ENCODE results near the gene NCR3LG1. TPM values are rescaled to one million over a fixed set of nuclear protein-coding genes. Genes with fewer than 3 reads are reported as not detected.

NCR3LG1 gene
- total RNA-seq, 1 donor = 26.4 TPM

GRCh38 chr11:17408641-17409040 lies 57.0 kb downstream of the NCR3LG1 start:
- DNase-seq (ENCODE audit: insufficient read length, low spot score, missing footprints) = no peak
- Histone ChIP-seq H3K79me2 (ENCODE audit: insufficient read depth, low read length) (no peaks in the 10 kb centered on the region), H3K27me3 (ENCODE audit: insufficient read depth, low read length) (peaks cover 13% of the 10 kb centered on the region), H4K20me1 (ENCODE audit: insufficient read depth, low read length) (no peaks in the 10 kb centered on the region), H3K4me3 (ENCODE audit: insufficient read depth, low read length) (no peak overlapping the region), H3K4me1 (ENCODE audit: insufficient read depth, low read length) (peaks cover 9% of the 10 kb centered on the region), H3K9me3 (ENCODE audit: low read depth, low read length) (no peaks in the 10 kb centered on the region), H3K4me2 (ENCODE audit: insufficient read depth, low read length) (no peak overlapping the region), H3K36me3 (ENCODE audit: insufficient read depth, low read length) (no peaks in the 10 kb centered on the region), H3K27ac (ENCODE audit: low read depth, low read length) (no peak overlapping the region), H2AFZ (ENCODE audit: low read length) (no peak overlapping the region)
- TF ChIP-seq CTCF (IDR thresholded peaks at IDR 0.05; ENCODE audit: extremely low read depth, low read depth, low read length) = no peak

GRCh38 chr11:17410606-17411379 lies 59.2 kb downstream of the NCR3LG1 start:
- no peak overlapping the region for H3K4me3 ChIP-seq (ENCODE audit: insufficient read depth, low read length)
- no peak overlapping the region for H2AFZ ChIP-seq (ENCODE audit: low read length)
- peak; percentile 79 for DNase-seq (ENCODE audit: insufficient read length, low spot score, missing footprints)
- no peak for TF ChIP-seq CTCF (IDR thresholded peaks at IDR 0.05; ENCODE audit: extremely low read depth, low read depth, low read length)
- H3K4me1 ChIP-seq (ENCODE audit: insufficient read depth, low read length) = peaks cover 4% of the 10 kb centered on the region
- no peaks in the 10 kb centered on the region for H3K9me3 ChIP-seq (ENCODE audit: low read depth, low read length)
- no peaks in the 10 kb centered on the region for H4K20me1 ChIP-seq (ENCODE audit: insufficient read depth, low read length)
- no peak overlapping the region for H3K4me2 ChIP-seq (ENCODE audit: insufficient read depth, low read length)
- no peaks in the 10 kb centered on the region for H3K36me3 ChIP-seq (ENCODE audit: insufficient read depth, low read length)
- no peak overlapping the region for H3K27ac ChIP-seq (ENCODE audit: low read depth, low read length)
- no peaks in the 10 kb centered on the region for H3K79me2 ChIP-seq (ENCODE audit: insufficient read depth, low read length)
- H3K27me3 ChIP-seq (ENCODE audit: insufficient read depth, low read length) = peaks cover 13% of the 10 kb centered on the region

GRCh38 chr11:17411418-17411817 lies 59.8 kb downstream of the NCR3LG1 start:
- Histone ChIP-seq H3K27me3 (ENCODE audit: insufficient read depth, low read length) (peaks cover 17% of the 10 kb centered on the region), H3K36me3 (ENCODE audit: insufficient read depth, low read length) (no peaks in the 10 kb centered on the region), H3K4me2 (ENCODE audit: insufficient read depth, low read length) (no peak overlapping the region), H3K79me2 (ENCODE audit: insufficient read depth, low read length) (no peaks in the 10 kb centered on the region), H3K4me1 (ENCODE audit: insufficient read depth, low read length) (no peaks in the 10 kb centered on the region), H4K20me1 (ENCODE audit: insufficient read depth, low read length) (no peaks in the 10 kb centered on the region), H3K4me3 (ENCODE audit: insufficient read depth, low read length) (no peak overlapping the region), H3K27ac (ENCODE audit: low read depth, low read length) (no peak overlapping the region), H3K9me3 (ENCODE audit: low read depth, low read length) (no peaks in the 10 kb centered on the region), H2AFZ (ENCODE audit: low read length) (no peak overlapping the region)
- TF ChIP-seq CTCF (IDR thresholded peaks at IDR 0.05; ENCODE audit: extremely low read depth, low read depth, low read length) = no peak
- no peak for DNase-seq (ENCODE audit: insufficient read length, low spot score, missing footprints)

GRCh38 chr11:17412488-17413180 lies 61.0 kb downstream of the NCR3LG1 start:
- peaks cover 20% of the 10 kb centered on the region for H3K27me3 ChIP-seq (ENCODE audit: insufficient read depth, low read length)
- no peaks in the 10 kb centered on the region for H3K36me3 ChIP-seq (ENCODE audit: insufficient read depth, low read length)
- H3K4me1 ChIP-seq (ENCODE audit: insufficient read depth, low read length) = no peaks in the 10 kb centered on the region
- H3K79me2 ChIP-seq (ENCODE audit: insufficient read depth, low read length) = no peaks in the 10 kb centered on the region
- H3K4me2 ChIP-seq (ENCODE audit: insufficient read depth, low read length) = no peak overlapping the region
- H3K9me3 ChIP-seq (ENCODE audit: low read depth, low read length) = no peaks in the 10 kb centered on the region
- H2AFZ ChIP-seq (ENCODE audit: low read length) = no peak overlapping the region
- no peak overlapping the region for H3K4me3 ChIP-seq (ENCODE audit: insufficient read depth, low read length)
- peak; percentile 49 for DNase-seq (ENCODE audit: insufficient read length, low spot score, missing footprints)
- H3K27ac ChIP-seq (ENCODE audit: low read depth, low read length) = no peak overlapping the region
- TF ChIP-seq CTCF (IDR thresholded peaks at IDR 0.05; ENCODE audit: extremely low read depth, low read depth, low read length) = no peak
- H4K20me1 ChIP-seq (ENCODE audit: insufficient read depth, low read length) = no peaks in the 10 kb centered on the region

Data from osteoblast (primary cell).